ENCODE data around the gene RPTOR.

DNA sequence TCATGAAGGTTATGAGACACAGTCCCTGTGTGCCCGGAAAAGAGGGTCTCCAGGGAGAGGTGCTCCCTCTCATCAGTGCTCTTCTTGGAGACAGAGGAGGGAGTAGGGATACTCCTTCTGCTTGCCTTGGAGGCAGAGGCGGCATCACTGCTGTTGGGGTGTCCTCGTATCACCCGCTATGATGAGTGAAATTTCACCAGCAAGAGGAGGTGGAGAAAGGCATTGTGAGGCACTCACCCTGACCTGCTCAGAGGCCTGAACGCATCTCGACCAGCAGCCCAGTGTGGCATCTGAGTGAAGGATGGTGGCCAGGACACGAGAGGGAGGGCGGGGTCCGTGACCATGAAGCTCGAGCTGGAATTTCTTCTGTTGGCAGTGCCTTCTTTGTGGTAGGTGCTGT lies 224.9 kb downstream of the RPTOR start:
- TF ChIP-seq EZH2phosphoT487 (IDR thresholded peaks at IDR 0.05; ENCODE audit: insufficient read depth, low read depth) (no peak), EZH2 (IDR thresholded peaks at IDR 0.05; ENCODE audit: insufficient read depth, poor library complexity, severe bottlenecking) (no peak)
